ENCODE data around the gene KLF9.

GRCh38 chr9:70439991-70440706, 25.7 kb upstream of the KLF9 start:
- TF ChIP-seq CTCF (IDR thresholded peaks at IDR 0.05) = no peak
- no peak for TF ChIP-seq POLR2AphosphoS5 (IDR thresholded peaks at IDR 0.05; ENCODE audit: insufficient read depth in 1 of 2, low read depth in 1 of 2)
- TF ChIP-seq POLR2A (IDR thresholded peaks at IDR 0.05) = no peak

Data from vagina (tissue), 2 donors.